ENCODE data around the gene GIT2.

DNA sequence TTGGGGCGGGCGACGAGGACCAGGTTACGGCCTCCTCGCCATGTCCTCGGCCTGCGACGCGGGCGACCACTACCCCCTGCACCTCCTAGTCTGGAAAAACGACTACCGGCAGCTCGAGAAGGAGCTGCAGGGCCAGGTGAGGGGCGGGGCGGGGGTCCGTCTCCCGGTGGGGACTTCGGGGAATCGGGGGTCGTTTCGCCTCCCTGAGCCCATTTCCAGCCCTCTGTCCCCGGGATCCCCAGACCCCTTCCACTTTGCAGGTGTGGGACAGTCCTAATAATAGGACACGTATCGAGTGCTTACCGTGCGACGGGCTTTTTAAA lies 3.4 kb upstream of the GIT2 start:
- TF ChIP-seq, protein P1, sequence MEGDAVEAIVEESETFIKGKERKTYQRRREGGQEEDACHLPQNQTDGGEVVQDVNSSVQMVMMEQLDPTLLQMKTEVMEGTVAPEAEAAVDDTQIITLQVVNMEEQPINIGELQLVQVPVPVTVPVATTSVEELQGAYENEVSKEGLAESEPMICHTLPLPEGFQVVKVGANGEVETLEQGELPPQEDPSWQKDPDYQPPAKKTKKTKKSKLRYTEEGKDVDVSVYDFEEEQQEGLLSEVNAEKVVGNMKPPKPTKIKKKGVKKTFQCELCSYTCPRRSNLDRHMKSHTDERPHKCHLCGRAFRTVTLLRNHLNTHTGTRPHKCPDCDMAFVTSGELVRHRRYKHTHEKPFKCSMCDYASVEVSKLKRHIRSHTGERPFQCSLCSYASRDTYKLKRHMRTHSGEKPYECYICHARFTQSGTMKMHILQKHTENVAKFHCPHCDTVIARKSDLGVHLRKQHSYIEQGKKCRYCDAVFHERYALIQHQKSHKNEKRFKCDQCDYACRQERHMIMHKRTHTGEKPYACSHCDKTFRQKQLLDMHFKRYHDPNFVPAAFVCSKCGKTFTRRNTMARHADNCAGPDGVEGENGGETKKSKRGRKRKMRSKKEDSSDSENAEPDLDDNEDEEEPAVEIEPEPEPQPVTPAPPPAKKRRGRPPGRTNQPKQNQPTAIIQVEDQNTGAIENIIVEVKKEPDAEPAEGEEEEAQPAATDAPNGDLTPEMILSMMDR (IDR thresholded peaks at IDR 0.05), result no peak
- no peak for TF ChIP-seq POLR2A (IDR thresholded peaks at IDR 0.05)
